GM21526 (cell line): Measurements from ENCODE around the gene MDFI.

Experiments
- ATAC-seq: cut with Tn5 transposase; IDR thresholded peaks from one replicate; pipeline ENCODE4 v1.9.1; 2021; ENCODE audit warnings: moderate library complexity; ENCODE audit not compliant: unreplicated experiment, low FRiP score

The MDFI gene

GRCh38 chr6:41684311-41685180 is 46.3 kb downstream of the MDFI start:
- ATAC-seq, result no peak

DNA sequence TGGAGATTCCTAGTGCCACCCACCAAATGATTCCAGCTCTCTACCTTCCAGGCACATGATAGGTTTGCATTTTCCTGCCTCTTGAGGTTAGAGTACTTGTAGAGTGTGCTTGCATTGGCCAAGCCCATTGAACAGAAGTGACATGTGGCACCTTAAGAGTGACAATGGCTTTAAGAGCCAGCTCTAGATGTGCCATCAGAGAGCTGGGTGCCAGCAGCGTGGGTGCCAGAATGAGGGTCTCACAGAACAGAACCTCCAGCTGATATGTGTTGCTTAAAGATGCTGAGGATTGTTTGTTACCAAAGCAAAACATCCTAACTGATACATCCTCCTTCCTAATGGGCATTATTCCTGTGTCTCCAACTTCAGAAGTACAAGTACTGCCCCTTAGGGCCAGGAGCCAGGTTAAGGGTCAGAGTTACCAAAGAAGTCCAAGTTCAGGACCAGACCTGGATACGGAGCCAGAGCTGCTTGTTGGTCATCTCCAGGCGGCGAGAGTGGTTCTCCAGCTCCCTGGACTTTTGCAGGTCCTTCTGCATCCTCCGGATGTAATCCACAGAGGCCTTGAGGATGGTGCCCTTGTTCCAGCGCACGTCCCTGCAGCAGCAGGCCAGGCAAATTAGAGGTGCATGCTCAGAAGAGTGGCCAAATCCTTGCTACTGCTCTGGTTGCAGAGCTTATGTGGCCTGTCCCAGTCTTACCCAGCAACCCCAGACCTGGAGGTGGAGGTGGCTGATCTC is 47.5 kb downstream of the MDFI start:
- ATAC-seq, result no peak

- no peak for ATAC-seq
These were observed 49.4 kb downstream of the MDFI start for GRCh38 chr6:41687501-41688175.

GRCh38 chr6:41688256-41688965 is 50.1 kb downstream of the MDFI start:
- no peak for ATAC-seq

- ATAC-seq, result no peak
These were observed 51.1 kb downstream of the MDFI start for GRCh38 chr6:41689171-41690008.

- no peak for ATAC-seq
These were observed 52.5 kb downstream of the MDFI start for GRCh38 chr6:41690541-41691330.

DNA sequence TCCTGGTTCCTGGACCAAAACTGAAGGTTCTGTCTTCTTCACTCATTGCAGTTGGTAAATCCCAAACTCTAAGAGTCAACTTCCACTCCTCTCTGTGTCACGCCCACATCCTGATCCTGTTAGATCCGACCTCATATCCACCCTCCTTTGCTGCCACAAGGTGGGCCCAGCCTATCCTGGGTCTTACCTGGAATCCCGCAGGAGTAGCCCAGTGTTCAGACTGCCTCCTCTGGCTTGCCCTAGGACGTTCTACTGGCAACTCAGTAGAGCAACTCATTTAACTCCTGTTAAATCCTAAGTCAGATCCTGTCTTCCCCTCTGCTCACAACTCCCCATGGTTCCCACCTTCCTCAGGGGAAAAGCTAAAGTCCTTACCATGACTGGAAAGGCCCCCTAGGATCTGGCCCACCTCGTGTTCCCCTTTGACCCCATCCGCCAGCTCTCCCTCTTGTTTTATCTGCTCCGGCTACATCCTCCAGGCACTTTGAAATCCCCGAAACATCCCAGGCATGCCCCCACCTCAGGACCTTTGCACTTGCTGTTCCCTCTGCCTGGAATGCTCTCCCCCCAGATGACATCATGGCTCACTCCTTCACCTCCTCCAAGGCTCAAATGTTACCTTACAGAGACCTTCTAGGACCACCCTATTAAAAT is 53.3 kb downstream of the MDFI start:
- ATAC-seq, result no peak

DNA sequence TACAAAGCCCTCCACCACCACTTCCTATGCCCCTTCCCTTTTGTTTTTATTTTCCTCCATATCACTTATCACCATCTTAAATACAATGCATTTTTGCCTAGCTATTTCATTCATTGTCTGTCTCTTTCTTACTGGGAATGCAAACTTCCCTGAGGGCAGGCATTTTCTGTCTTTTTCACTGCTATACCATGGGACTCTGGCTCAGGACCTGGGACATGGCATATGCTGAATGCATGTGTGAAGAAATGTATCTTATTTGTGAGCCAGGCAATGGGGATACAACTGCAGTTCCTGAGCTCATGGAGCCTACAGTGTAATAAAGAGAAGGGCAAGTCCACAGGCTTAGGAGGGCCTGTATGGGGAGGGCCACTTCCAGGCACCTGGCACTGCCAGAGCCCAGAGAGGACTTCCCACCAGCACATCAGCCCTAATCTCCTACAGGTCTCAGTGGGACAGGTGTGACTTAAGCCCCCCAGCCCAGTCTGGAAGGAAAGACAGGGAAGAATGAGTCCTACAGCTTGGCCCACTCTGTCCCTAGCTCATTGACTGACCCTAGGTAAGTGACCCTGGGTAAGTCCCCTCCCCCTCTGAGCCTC is 53.9 kb downstream of the MDFI start:
- ATAC-seq, result no peak

DNA sequence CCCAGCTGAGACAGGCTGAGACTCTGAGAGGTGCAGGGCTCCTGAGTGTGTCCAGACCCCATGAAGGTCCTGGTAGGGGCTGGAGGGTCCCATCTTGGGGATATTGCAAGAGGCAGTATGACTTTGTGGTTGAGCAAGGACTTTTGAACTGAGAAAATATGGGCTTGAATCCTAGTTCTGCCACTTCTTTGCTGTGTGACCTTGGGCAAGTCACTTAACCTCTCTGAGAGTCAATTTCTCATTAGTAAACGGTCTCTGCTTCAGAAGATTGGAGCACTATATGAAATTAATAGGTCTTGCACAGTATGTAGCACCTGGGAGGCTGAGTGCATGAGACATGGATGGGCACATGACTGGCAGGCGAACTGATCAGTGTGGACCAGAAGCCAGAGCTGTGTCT is 54.5 kb downstream of the MDFI start:
- ATAC-seq, result no peak

DNA sequence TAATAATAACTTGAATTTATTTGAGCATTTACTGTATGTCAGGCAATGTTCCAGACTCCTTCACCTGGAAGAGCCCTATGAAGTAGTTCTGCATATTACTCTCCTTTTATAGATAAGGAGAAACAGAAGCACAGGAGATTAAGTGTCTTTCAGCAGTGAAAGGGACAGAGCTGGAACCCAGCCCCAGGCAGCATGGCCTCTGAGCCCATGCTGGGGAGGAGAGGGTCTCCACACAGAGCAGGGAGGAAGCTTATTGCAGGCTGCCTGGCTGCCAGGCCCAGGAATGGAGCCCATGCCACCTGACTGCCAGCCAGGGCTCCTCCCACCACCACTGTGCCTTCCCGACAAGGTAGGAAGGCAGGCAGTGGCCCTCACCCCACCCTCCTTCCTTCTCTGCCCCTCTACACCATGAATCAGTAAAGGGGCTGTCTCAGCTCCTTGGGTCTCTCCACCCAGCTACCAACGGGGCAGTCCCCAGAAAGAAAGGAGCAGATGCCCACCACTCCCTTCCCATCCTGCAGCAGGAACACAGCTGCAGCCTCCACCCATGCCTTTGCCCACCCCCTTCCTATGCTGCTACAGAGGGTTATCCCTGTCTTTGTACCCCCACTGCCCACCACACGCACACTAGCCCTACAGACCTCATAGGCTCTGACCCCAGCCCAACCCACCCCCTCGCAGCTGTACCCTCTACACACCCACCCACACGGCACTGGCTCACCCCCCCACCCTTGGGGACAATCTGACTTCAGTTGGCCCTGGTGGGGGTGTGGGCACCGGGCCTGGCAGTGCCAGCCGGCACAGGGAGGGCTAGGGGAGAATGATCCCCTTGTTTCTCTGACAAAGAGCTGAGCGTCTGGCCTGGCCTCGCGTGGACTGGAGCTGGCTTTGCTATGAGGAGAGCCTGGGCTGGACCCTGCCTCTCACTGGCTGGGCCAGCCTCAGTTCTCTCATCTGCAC is 55.3 kb downstream of the MDFI start:
- no peak for ATAC-seq

DNA sequence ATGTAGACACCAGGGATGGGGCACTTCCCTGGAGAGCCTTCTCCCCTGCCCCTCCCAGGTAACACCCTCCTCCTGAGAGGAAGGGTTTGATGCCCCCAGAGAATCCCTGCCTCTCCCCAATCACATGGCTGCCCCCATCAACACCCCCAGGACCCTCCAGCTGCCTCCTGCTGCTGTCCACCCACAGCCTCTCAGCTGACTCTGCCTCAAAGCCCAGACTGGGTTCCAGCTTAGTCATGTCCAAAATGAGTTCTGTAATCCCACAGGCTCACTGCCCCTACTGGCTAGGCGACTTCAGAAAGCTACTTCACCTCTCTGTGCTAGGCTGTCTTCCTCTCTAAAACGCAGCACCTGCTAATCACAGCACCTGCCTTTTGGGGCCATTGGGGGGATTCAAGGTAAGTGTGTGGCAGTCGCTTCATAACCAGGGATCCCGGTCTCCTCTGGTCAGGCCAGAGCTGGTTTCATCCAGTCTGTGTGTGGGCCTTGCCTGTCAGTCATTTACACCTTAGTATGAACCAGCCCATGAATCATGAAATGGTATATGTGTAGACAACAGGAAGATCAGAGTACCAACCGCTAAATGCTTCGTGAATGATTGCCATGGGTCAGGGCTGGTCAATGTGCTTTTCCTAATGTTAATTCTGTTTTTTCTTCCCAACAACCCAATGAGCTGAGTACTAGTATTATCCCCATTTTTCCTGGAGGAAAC is 56.7 kb downstream of the MDFI start:
- ATAC-seq, result no peak

GRCh38 chr6:41695825-41696224 is 57.6 kb downstream of the MDFI start:
- no peak for ATAC-seq

- ATAC-seq, result no peak
These were observed 58.5 kb downstream of the MDFI start for GRCh38 chr6:41696788-41697187.

DNA sequence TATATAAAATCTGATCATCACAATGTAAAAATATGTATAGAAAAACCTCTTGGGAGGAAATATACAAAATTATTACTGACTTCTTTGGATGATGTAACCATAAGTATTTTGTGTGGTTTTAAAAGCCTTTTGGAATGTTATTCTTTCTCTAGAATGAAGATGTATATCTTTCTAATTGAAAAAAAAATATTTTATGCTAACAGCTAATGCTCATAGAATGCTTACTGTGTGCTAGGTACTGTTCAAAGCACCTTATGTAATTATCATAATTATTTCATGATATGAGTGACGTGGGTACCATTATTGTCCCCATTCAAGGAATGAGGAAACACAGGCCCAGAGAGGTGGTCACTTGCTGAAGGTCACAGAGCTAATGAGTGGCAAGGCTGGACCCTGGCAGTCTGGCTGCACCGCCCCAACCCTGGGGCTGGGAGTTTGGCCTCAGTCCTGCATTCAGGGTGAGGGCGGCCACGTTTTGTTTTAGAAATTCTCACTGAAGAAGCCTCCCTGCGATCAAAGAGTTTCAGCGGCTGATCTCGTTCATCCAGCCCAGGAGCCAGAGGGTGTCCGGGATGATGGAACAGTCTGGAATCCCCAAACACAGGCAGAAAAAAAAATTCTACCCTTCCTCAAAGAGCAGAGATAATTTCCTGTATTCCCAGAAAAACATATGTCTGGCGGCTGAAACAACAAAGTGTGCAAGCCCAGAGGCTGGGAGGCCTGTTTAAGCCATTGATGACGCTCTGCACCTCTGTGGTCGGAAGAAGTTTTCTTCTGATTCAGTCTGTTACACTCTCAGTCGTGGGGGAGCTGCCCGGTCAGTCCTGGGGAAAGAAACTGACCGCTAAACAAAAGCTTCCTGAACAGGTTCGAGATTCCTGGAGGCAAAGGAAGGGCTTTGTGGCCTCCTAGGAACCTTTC is 59.9 kb downstream of the MDFI start:
- no peak for ATAC-seq

GRCh38 chr6:41699063-41699462 is 60.8 kb downstream of the MDFI start:
- ATAC-seq, result no peak
